NK-92 treated with Interleukin-12 subunit alpha and Interleukin-12 subunit beta, amount 100 ng/mL, for 24 hours (cell line): Measurements from ENCODE around the gene MELK.

Experiments used
- DNase-seq: peaks from one replicate; lab custom pipeline; 2025; lab: John Stamatoyannopoulos, UW

Gene MELK

GRCh38 chr9:36584620-36585460 is 12.1 kb downstream of the MELK start:
- DNase-seq, result no peak

- no peak for DNase-seq
Measured at GRCh38 chr9:36590231-36590630, 17.5 kb downstream of the MELK start.

DNA sequence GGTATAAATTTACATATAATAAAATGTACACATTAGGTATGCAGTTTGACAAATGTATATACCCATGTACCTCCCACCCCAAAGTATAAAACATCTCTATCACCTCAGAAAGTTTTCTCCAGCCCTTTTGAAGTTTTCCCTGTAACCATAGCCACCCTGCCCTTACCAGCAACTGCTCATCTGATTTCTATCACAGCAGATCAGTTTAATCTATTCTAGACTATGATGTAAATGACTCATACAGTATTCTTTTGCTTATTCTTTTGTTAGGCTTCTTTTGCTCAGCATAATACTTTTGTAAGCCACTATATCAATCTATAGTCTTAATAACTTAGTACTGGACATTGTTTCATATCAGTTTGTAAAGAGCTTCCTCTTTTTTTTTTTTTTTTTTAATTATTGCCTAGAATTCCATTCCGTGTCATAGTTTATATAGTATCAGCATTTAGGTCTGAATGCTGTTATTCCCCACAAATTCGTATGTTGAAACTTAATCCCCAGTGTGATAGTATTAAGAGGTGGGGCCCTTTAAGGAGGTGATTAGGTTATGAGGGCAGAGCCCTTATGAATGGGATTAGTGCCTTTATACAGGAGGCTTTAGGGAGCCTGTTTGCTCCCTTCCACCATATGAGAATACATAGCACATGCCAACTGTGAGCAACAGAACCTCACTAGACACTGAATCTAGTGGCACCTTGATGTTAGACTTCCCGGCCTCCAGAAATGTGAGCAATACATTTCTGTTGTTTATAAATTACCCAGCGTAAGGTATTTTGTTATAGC is 20.3 kb downstream of the MELK start:
- no peak for DNase-seq

GRCh38 chr9:36594213-36594612 is 21.5 kb downstream of the MELK start:
- DNase-seq, result no peak

DNA sequence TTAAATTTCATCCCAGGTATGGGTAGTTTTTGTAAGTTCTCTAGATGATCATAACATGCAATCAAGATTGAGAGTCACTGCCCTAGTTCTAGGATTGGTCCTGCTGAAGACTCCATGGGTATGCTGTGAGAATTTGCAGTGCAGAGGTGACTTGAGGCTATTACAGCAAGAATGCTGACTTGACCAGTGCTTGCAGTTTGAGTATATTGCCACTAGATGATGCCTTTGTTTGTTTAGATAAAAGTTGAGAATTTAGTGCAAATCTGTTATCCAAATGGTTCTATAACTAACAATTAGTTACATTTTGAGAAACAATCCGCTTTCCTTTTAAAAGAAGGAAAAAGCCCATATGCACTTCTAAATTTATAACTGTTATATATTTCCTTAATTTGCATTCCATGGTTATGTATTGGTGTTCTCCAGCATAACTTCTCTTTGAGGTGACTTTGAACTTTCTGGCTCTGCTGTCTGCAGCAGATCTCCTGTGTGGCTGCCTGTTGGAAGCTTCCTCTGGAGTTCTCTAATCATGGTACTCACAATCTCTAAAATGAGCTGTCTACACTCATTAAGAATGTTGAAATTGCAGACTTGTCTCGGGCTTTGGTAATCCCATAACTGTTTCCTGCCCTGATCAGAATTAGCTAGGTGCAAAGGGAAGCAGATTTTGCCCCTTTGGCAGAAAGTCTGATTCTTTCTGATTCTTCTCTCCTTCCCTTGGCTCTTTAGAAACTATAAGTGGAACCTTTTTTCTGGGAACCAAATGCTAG is 24.9 kb downstream of the MELK start:
- no peak for DNase-seq

DNA sequence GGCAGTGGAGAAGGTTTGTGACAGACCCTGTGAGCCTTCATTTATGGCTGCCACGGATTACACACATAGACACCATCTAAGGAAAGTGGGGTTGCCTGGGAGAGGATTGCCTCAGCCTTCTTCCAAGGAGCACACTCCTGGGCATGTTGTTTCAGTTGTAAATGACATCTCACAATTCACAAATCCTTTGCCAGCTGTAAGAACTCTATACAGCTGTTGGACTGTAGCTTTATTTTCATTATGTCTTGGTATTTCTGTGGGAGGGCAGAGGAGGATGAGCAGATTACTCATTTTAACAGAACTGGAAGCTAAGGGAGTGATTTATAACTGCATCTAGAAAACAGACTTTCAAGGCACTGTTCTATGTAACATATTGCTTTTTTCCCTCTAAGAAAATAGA is 25.6 kb downstream of the MELK start:
- DNase-seq, result no peak

GRCh38 chr9:36603006-36603405 is 30.3 kb downstream of the MELK start:
- DNase-seq, result no peak

DNA sequence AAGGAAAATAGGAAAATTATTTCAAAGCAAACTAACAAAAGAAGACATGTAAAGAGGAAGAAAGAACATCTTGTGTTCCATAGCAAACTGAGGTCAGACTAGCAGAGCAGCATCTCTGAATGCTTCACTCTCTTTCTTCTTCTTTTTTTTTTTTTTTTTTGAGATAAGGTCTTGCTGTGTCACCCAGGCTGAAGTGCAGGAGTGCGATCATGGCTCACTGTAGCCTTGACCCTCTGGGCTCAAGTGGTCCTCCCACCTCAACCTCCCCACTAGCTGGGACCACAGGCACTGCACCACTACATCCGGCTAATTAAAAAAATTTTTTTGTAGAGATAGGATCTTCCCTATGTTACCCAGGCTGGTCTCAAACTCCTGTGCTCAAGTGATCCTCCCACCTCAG is 36.6 kb downstream of the MELK start:
- DNase-seq, result no peak

- DNase-seq, result no peak
Measured at GRCh38 chr9:36622121-36622520, 49.4 kb downstream of the MELK start.

DNA sequence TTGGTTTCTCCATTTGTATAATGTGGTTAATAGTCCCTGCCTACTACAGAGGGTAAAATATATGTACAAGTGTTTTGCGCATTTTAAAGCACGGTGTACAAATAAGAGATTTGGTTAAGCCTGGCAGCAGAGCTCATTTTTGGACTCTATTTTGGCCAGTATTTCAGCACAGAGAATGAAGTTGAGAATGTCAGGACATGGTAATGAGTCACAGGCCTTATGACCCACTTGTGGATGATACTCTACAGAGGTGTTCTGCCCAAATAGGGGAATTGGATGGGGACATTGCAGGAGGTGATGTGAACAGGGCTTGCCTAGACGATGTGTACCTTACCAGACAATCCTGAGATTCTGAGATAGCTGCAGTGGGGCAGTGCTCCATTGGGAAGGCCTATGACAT is 50.6 kb downstream of the MELK start:
- no peak for DNase-seq

DNA sequence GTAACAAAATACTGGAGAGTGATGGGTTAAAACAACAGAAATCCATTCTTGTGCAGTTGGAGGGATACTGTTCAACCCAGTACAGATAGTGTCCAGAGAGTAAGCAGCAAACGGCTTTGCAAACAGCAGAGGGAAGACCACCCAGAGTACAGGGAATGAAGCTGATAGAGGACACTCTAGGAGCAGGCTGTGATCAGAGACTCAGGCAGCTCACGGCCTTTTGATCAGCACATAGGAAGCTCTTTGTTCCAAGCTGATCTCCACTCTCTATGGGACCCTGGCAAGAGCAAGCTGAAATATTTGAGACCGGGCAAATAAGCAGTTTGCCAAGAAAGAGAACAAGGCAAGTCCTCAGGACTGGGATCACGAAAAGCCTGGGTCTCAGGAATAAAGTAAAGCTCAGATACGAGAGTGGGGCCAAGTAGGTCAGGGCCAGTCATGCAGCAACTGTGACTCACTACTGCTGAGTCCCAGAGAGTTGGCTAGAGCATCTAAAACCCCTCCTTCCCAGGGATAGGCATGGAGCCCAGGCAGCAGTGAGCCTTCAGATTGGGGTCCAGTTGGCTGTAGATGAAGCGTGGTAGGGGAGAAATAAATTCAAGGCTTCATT is 52.4 kb downstream of the MELK start:
- no peak for DNase-seq

DNA sequence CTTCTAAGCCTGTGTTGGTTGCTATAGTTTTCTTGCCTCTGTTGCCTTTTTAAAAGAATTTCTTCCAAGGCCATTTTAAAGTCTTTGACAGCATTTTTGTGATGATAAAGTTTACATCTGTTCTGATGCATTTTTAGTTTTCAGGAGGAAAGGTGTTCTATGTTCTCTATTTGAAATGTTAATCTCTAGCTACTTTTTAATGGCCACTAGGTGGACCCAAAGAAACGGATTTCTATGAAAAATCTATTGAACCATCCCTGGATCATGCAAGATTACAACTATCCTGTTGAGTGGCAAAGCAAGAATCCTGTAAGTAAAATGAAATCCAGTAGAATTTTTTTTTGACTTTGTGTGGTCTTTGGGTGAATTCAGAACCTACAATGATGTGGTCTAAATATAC is 60.2 kb downstream of the MELK start:
- DNase-seq, result no peak

- no peak for DNase-seq
Measured at GRCh38 chr9:36637491-36638270, 65.0 kb downstream of the MELK start.

DNA sequence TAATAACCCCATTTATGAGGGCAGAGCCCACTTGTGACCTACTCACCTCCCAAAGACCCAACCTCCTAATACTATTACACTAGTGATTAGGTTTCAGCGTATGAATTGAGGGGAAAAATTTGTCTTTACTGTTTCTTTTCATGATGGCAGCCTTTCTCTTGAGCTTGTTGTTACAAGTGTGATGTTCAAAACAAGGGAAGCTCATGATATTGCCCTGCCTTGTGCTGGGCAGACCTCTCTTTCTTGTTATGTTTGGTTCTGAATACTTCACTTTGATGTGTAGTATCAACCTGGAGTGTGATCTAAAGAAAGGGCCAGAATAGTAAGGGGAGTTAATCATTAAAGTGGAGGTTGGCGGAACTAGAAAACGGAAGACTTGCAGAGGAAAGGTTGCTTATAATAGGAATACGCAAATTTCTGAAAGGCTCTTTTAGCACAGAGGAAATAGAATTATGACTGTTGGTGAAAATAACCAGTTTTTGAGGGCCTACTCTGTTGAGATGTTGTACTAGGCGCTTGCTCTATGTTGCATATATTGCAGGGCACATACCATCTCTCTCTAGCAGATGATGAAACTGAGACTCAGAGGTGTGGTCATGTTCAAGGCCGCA is 68.2 kb downstream of the MELK start:
- DNase-seq, result no peak

DNA sequence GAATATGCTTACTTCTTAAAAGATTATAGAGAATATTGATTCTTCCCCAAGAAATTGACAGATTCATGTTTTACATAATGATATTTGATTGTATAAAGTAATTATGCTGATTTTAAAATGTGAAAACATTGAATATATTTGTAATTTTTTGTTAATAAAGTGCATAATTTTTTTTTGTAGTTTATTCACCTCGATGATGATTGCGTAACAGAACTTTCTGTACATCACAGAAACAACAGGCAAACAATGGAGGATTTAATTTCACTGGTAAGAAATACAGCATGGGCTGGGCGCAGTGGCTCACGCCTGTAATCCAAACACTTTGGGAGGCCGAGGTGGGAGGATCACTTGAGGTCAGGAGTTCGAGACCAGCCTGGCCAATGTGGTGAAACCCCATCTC is 70.1 kb downstream of the MELK start:
- DNase-seq, result no peak

DNA sequence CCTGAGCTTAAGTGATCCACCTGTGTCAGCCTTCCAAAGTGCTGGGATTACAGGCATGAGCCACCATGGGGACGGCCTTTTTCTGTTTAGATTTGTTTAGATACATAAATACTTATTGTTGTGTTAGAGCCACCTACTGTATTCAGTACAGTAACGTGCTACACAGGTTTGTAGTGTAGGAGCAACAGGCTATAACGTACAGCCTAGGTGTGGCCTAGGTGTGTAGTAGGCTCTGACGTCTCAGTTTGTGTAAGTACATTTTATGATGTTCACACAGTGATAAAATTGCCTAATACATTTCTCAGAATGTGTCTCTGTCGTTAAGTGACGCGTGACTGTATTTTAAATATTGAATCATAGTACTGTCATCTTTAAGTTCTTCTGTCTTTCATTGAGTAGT is 84.1 kb downstream of the MELK start:
- no peak for DNase-seq

DNA sequence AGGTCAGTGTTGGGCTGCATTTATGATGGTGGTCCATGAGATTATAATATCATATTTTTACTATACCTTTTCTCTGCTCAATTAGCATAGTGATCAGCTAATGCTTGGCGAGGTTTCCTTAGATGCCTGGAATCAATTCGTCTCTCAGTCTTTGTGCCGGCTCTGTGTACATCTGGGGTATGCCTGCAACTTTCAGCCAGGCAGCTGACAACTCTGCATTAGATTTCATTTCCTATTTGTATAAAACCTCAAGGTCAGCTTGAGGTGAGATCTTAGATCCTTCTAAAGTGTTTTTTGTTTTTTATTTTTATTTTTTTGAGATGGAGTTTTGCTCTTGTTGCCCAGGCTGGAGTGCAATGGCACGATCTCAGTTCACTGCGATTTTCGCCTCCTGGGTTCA is 86.8 kb downstream of the MELK start:
- DNase-seq, result no peak

- DNase-seq, result no peak
Measured at GRCh38 chr9:36664806-36665205, 92.1 kb downstream of the MELK start.

DNA sequence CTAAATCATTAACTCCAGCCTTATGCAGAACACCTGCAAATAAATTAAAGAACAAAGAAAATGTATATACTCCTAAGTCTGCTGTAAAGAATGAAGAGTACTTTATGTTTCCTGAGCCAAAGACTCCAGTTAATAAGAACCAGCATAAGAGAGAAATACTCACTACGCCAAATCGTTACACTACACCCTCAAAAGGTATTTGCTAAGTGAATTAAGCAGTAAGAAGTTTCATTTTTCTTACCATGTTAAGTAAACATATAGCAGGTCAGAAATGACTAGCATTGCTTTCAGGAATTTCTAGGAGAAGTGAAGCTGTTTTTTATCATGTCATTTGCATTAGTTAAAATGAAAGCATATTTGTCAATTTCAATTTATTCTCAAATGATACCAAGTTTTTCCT is 92.7 kb downstream of the MELK start:
- no peak for DNase-seq

GRCh38 chr9:36665921-36666431 is 93.3 kb downstream of the MELK start:
- DNase-seq, result no peak

- no peak for DNase-seq
Measured at GRCh38 chr9:36671561-36671960, 98.9 kb downstream of the MELK start.
